K562 (cell line): Measurements from ENCODE around the gene PROP1. TPM values are rescaled to one million over a fixed set of nuclear protein-coding genes. Genes with fewer than 3 reads are reported as not detected.

ENCODE experiments used
- ATAC-seq: fragments of 200-7000 bp; cut with Tn5 transposase; 3 replicates; pipeline ENCODE4 v1.9.1; 2020; ENCODE audit warnings: moderate library complexity
- BruUV-seq: library from RNA; stranded (reverse); fragments of 400-500 nt; replicated peaks from 2 replicates; lab custom pipeline; 2021; lab: Mats Ljungman, UMichigan
- CTCF ChIA-PET: fragments of 300-600 bp; formaldehyde crosslinking; extraction: SDS; loops from one replicate; lab custom pipeline; 2021; ENCODE audit warnings: low intra/inter-chr PET ratio; lab: Yijun Ruan, JAX
- POLR2A ChIA-PET: fragments of 300-600, 350-650 bp; sonication (Branson Sonifier 250); formaldehyde crosslinking; extraction: SDS; loops from one replicate; lab custom pipeline; 2021; ENCODE audit warnings: antibody characterized with exemption, inconsistent platforms; lab: Yijun Ruan, JAX
- DNase-seq, 4 experiments: peaks; one replicate each; pipeline versions ENCODE4 v3.0.0 to v3.0.0-alpha.2; 2011 to 2018; ENCODE audit warnings: low spot score in 3 of 4, mixed read lengths in 3 of 4; ENCODE audit errors: extremely low read depth in 1 of 4
- FAIRE-seq: peaks from 2 replicates; lab custom pipeline; 2011; peaks lifted over from hg19 to GRCh38; lab: Jason Lieb, UNC
- H2AFZ ChIP-seq: 2 replicates; pipeline ENCODE4 v1.6.0; 2011; ENCODE audit warnings: low read depth, low read length, control low read depth, inconsistent platforms
- H3K27ac ChIP-seq: fragments of 200-600 bp; 3 replicates; pipeline ENCODE4 v1.8.0; 2011; ENCODE audit warnings: low read depth, mild to moderate bottlenecking, control low read depth, inconsistent platforms, low read length, moderate library complexity, mixed read lengths; ENCODE audit errors: extremely low read depth
- H3K27me3 ChIP-seq, 2 experiments: fragments of 300-600 bp in 1 of 2; 2 replicates in 1 of 2; 3 replicates in 1 of 2; pipeline versions ENCODE4 v1.6.0 to v1.8.0; 2011; ENCODE audit warnings: inconsistent platforms in 2 of 2, low read length in 2 of 2, mild to moderate bottlenecking in 1 of 2, mixed read lengths in 1 of 2, moderate library complexity in 1 of 2; ENCODE audit not compliant: control insufficient read depth in 2 of 2, insufficient read depth in 2 of 2
- H3K36me3 ChIP-seq: fragments of 300-600 bp; 3 replicates; pipeline ENCODE4 v1.8.0; 2011; ENCODE audit warnings: mild to moderate bottlenecking, low read length, inconsistent platforms; ENCODE audit not compliant: control insufficient read depth, insufficient read depth
- H3K4me1 ChIP-seq, 2 experiments: fragments of 200-600 bp in 1 of 2; replicated peaks in 1 of 2; 2 replicates in 1 of 2; 3 replicates in 1 of 2; pipeline versions ENCODE4 v1.5.1 to v1.8.0; 2011; ENCODE audit warnings: inconsistent platforms in 2 of 2, low read length in 2 of 2, mild to moderate bottlenecking in 1 of 2, mixed read lengths in 1 of 2, moderate library complexity in 1 of 2; ENCODE audit not compliant: control insufficient read depth in 2 of 2, insufficient read depth in 2 of 2
- H3K4me2 ChIP-seq: 2 replicates; pipeline ENCODE4 v1.6.1; 2011; ENCODE audit warnings: low read length, control low read depth, inconsistent platforms, mixed read lengths; ENCODE audit not compliant: insufficient read depth
- H3K4me3 ChIP-seq: fragments of 200-600 bp; sonication (generic), shearing (Covaris generic); 2 replicates; pipeline ENCODE4 v1.5.1; 2016; ENCODE audit warnings: control low read depth, inconsistent platforms
- H3K79me2 ChIP-seq: fragments of 200-600 bp; 3 replicates; pipeline ENCODE4 v1.8.0; 2011; ENCODE audit warnings: low read length, inconsistent platforms; ENCODE audit not compliant: control insufficient read depth, insufficient read depth
- H3K9ac ChIP-seq, 2 experiments: 2 replicates each; pipeline versions ENCODE4 v1.6.0 to v1.6.1; 2011; ENCODE audit warnings: low read depth in 2 of 2, low read length in 2 of 2, control low read depth in 1 of 2, inconsistent platforms in 1 of 2, mild to moderate bottlenecking in 1 of 2, mixed read lengths in 1 of 2; ENCODE audit not compliant: insufficient read depth in 1 of 2
- H3K9me1 ChIP-seq: one replicate; pipeline ENCODE4 v1.6.0; 2011; ENCODE audit warnings: inconsistent platforms, mild to moderate bottlenecking, low read length, moderate library complexity; ENCODE audit not compliant: control insufficient read depth, insufficient read depth
- H3K9me3 ChIP-seq: replicated peaks from 2 replicates; pipeline ENCODE4 v1.5.1; 2011; ENCODE audit warnings: low read depth, low read length, inconsistent platforms; ENCODE audit not compliant: control insufficient read depth, insufficient read depth
- H4K20me1 ChIP-seq: replicated peaks from 2 replicates; pipeline ENCODE4 v1.6.1; 2011; ENCODE audit warnings: low read length, inconsistent platforms, mixed read lengths; ENCODE audit not compliant: control insufficient read depth, insufficient read depth
- ARID3B ChIP-seq: fragments of 250-450 bp; sonication (Bioruptor Pico); IDR thresholded peaks from 2 replicates; pipeline ENCODE4 v1.4.0; 2020; ENCODE audit warnings: borderline replicate concordance
- EZH2 ChIP-seq: IDR thresholded peaks from 2 replicates; pipeline ENCODE4 v1.6.1; 2012; ENCODE audit warnings: low read depth, mild to moderate bottlenecking, inconsistent platforms, low read length, borderline replicate concordance
- JUNB ChIP-seq: fragments of 450-650 bp; formaldehyde crosslinking; conservative IDR thresholded peaks from 2 replicates; pipeline ENCODE4 v1.4.0; 2020; ENCODE audit warnings: mild to moderate bottlenecking
- RERE ChIP-seq: sonication (generic); formaldehyde crosslinking; IDR thresholded peaks from 2 replicates; pipeline ENCODE4 v1.8.0; 2023; ENCODE audit warnings: missing genetic modification reagents, mild to moderate bottlenecking, borderline replicate concordance
- SAP30 ChIP-seq: fragments of 200-600 bp; sonication (generic); IDR thresholded peaks from 2 replicates; pipeline ENCODE4 v1.6.1; 2012; ENCODE audit warnings: borderline replicate concordance, low read depth, mild to moderate bottlenecking, moderate library complexity, low read length, control low read depth, inconsistent platforms; ENCODE audit not compliant: insufficient read depth, poor library complexity, severe bottlenecking
- SUPT5H ChIP-seq: fragments of 450-650 bp; IDR thresholded peaks from 2 replicates; pipeline ENCODE4 v1.6.1; 2016
- TGIF2 ChIP-seq: sonication (generic); formaldehyde crosslinking; IDR thresholded peaks from 2 replicates; pipeline ENCODE4 v1.8.1; 2022; ENCODE audit warnings: mild to moderate bottlenecking, missing genetic modification reagents, moderate library complexity
- TRIM28 ChIP-seq: fragments of 450-650 bp; IDR thresholded peaks from 2 replicates; pipeline ENCODE4 v1.6.1; 2017
- UBTF ChIP-seq, 2 experiments: IDR thresholded peaks; 2 replicates each; pipeline ENCODE4 v1.6.1; 2012; ENCODE audit warnings: improper control_type of control experiment in 2 of 2, low read depth in 2 of 2, low read length in 2 of 2, borderline replicate concordance in 1 of 2
- ZNF253 ChIP-seq: fragments of 250-450 bp; sonication (Bioruptor Pico); conservative IDR thresholded peaks from 2 replicates; pipeline ENCODE4 v1.6.1; 2021; ENCODE audit warnings: mild to moderate bottlenecking
- ZNF354B ChIP-seq: fragments of 250-450 bp; sonication (Bioruptor Pico); IDR thresholded peaks from 2 replicates; pipeline ENCODE4 v1.4.0; 2020
- ZNF77 ChIP-seq: fragments of 250-450 bp; sonication (Bioruptor Pico); IDR thresholded peaks from 2 replicates; pipeline ENCODE4 v1.5.0; 2020
- WGBS: fragments of 100-300 bp; shearing (Covaris generic); methylation state at CpG from one replicate; pipeline ENCODE4 v1.1.6; 2016; ENCODE audit warnings: low coverage, mixed read lengths; ENCODE audit not compliant: insufficient coverage; ENCODE audit errors: missing lambda C conversion rate; 5-methylcytosine and 5-hydroxymethylcytosine counted together
- in situ Hi-C: fragments of 300-500 bp; cut with MboI; formaldehyde crosslinking; loops from 4 replicates; pipeline ENCODE4 v1.15.0; 2018; ENCODE audit warnings: inconsistent platforms, mixed read lengths
- intact Hi-C: fragments of 100-400 bp; cut with micrococcal nuclease; formaldehyde crosslinking; loops from 2 replicates; pipeline ENCODE4 v1.14.2; 2022
- polyA plus RNA-seq, 8 experiments: library from polyadenylated mRNA; depleted of rRNA in 4 of 8; stranded (reverse) in 5 of 8; unstranded in 3 of 8; fragments of >200 nt; fragmentation: Nextera tagmentation in 2 of 8; fragmentation: Illumina TruSeq in 1 of 8; extraction: Ambion mirVana in 2 of 8; extraction: Trizol in 1 of 8; gene quantifications; 2 replicates each; pipeline versions ENCODE4 v1.2.1 to v1.2.3, GENCODE V29; 2011 to 2014; ENCODE audit warnings: inconsistent platforms in 1 of 8, missing spikeins in 1 of 8
- total RNA-seq, 7 experiments: library from RNA; depleted of rRNA in 6 of 7; stranded (reverse); fragments of >200 nt in 6 of 7; fragmentation: Illumina TruSeq in 2 of 7; extraction: Trizol in 2 of 7; gene quantifications; 2 replicates each; pipeline versions ENCODE4 v1.2.1 to v1.2.3, GENCODE V29; 2011 to 2021; ENCODE audit warnings: low replicate concordance in 1 of 7

Gene PROP1
- total and polyA plus RNA-seq, 9 of the 15 experiments (the other 6 are each of a cell fraction or from before 2014, with no cell fraction given), result not detected

GRCh38 chr5:177973066-177973635 is 22.9 kb downstream of the PROP1 start:
- intact Hi-C loops (no loop called here), in situ Hi-C loops (no loop called here)
- Histone ChIP-seq H3K9me3 (no peaks in the 10 kb centered on the region), H3K4me3 (no peak overlapping the region), H3K4me1 (peaks cover 0 to 5% of the 10 kb centered on the region in 2 experiments; a peak in 2 of 5 replicates), H3K27me3 (peaks cover 19 to 30% of the 10 kb centered on the region in 2 experiments), H3K36me3 (no peaks in the 10 kb centered on the region), H3K9me1 (no peaks in the 10 kb centered on the region), H3K79me2 (no peaks in the 10 kb centered on the region), H3K27ac (no peak overlapping the region), H3K4me2 (no peak overlapping the region), H2AFZ (no peak overlapping the region), H3K9ac (no peak overlapping the region), H4K20me1 (no peaks in the 10 kb centered on the region)
- WGBS, result 16% methylated on average over 5 of the region's 5 CpGs
- no peak for ATAC-seq
- CTCF ChIA-PET, result no interaction called here
- FAIRE-seq, result no peak
- no peak for DNase-seq
- POLR2A ChIA-PET, result no interaction called here
- BruUV-seq, result no TSS peak
- TF ChIP-seq ZNF253 (no peak), ARID3B (CRISPR knock-in tag) (no peak), SAP30 (no peak), UBTF (IDR thresholded peaks at IDR 0.05; ENCODE audit: borderline replicate concordance in 1 of 2, low read depth in 2 of 2, low read length in 2 of 2) (no peak), RERE (CRISPR knock-in tag) (no peak), SUPT5H (no peak), ZNF77 (CRISPR knock-in tag) (no peak), TRIM28 (no peak), EZH2 (no peak), JUNB (CRISPR knock-in tag) (no peak), ZNF354B (CRISPR knock-in tag) (no peak), TGIF2 (CRISPR knock-in tag) (no peak)
